ENCODE measurements around the gene PCED1B.

Gene PCED1B

GRCh38 chr12:47099610-47100009, 20.2 kb downstream of the PCED1B start:
- Histone ChIP-seq H3K4me1 (ENCODE audit: insufficient read depth, poor library complexity, severe bottlenecking) (peaks cover 44% of the 10 kb centered on the region), H3K36me3 (ENCODE audit: low read depth) (peaks cover 4% of the 10 kb centered on the region; the same call in 1 of the 2 replicates), H3K27me3 (ENCODE audit: insufficient read depth, poor library complexity, severe bottlenecking) (no peaks in the 10 kb centered on the region), H3K27ac (ENCODE audit: poor library complexity, severe bottlenecking) (peak overlapping the region; percentile 99), H3K4me3 (ENCODE audit: severe bottlenecking) (no peak overlapping the region), H3K9me3 (ENCODE audit: severe bottlenecking) (no peaks in the 10 kb centered on the region)
- ATAC-seq (ENCODE audit: low read depth) (no peak), DNase-seq (ENCODE audit: low spot score) (no peak)
- no peak for TF ChIP-seq CTCF (IDR thresholded peaks at IDR 0.05; ENCODE audit: poor library complexity, severe bottlenecking)

GRCh38 chr12:47100160-47100559, 20.7 kb downstream of the PCED1B start:
- ATAC-seq (ENCODE audit: low read depth) (no peak), DNase-seq (ENCODE audit: low spot score) (no peak)
- H3K4me1 ChIP-seq (ENCODE audit: insufficient read depth, poor library complexity, severe bottlenecking): peaks cover 39% of the 10 kb centered on the region
- H3K4me3 ChIP-seq (ENCODE audit: severe bottlenecking): no peak overlapping the region
- H3K36me3 ChIP-seq (ENCODE audit: low read depth): peaks cover 3% of the 10 kb centered on the region; the same call in 1 of the 2 replicates
- no peak for TF ChIP-seq CTCF (IDR thresholded peaks at IDR 0.05; ENCODE audit: poor library complexity, severe bottlenecking)
- peak overlapping the region; percentile 99 for H3K27ac ChIP-seq (ENCODE audit: poor library complexity, severe bottlenecking)
- no peaks in the 10 kb centered on the region for H3K9me3 ChIP-seq (ENCODE audit: severe bottlenecking)
- no peaks in the 10 kb centered on the region for H3K27me3 ChIP-seq (ENCODE audit: insufficient read depth, poor library complexity, severe bottlenecking)

- H3K9me3 ChIP-seq (ENCODE audit: severe bottlenecking): no peaks in the 10 kb centered on the region
- TF ChIP-seq CTCF (IDR thresholded peaks at IDR 0.05; ENCODE audit: poor library complexity, severe bottlenecking): no peak
- H3K36me3 ChIP-seq (ENCODE audit: low read depth): no peaks in the 10 kb centered on the region
- H3K27ac ChIP-seq (ENCODE audit: poor library complexity, severe bottlenecking): no peak overlapping the region
- no peak overlapping the region for H3K4me3 ChIP-seq (ENCODE audit: severe bottlenecking)
- H3K27me3 ChIP-seq (ENCODE audit: insufficient read depth, poor library complexity, severe bottlenecking): no peaks in the 10 kb centered on the region
- DNase-seq (ENCODE audit: low spot score) (no peak), ATAC-seq (ENCODE audit: low read depth) (no peak)
- peaks cover 16% of the 10 kb centered on the region for H3K4me1 ChIP-seq (ENCODE audit: insufficient read depth, poor library complexity, severe bottlenecking)
Measured at GRCh38 chr12:47102406-47102805, 23.0 kb downstream of the PCED1B start.

- no peak overlapping the region for H3K27ac ChIP-seq (ENCODE audit: poor library complexity, severe bottlenecking)
- H3K4me1 ChIP-seq (ENCODE audit: insufficient read depth, poor library complexity, severe bottlenecking): peaks cover 13% of the 10 kb centered on the region
- ATAC-seq (ENCODE audit: low read depth) (no peak), DNase-seq (ENCODE audit: low spot score) (no peak)
- H3K9me3 ChIP-seq (ENCODE audit: severe bottlenecking): no peaks in the 10 kb centered on the region
- no peak overlapping the region for H3K4me3 ChIP-seq (ENCODE audit: severe bottlenecking)
- H3K36me3 ChIP-seq (ENCODE audit: low read depth): no peaks in the 10 kb centered on the region
- H3K27me3 ChIP-seq (ENCODE audit: insufficient read depth, poor library complexity, severe bottlenecking): no peaks in the 10 kb centered on the region
- no peak for TF ChIP-seq CTCF (IDR thresholded peaks at IDR 0.05; ENCODE audit: poor library complexity, severe bottlenecking)
Measured at GRCh38 chr12:47102845-47103651, 23.6 kb downstream of the PCED1B start.

All from RWPE2 (cell line).